Astrocyte (in vitro differentiated cells and primary cell): ENCODE results near the gene SEMA3B.

Experiments
- CTCF ChIP-seq: IDR thresholded peaks from 2 replicates; pipeline ENCODE4 v1.5.1; 2011; ENCODE audit warnings: low read depth, mild to moderate bottlenecking, inconsistent platforms, low read length, moderate library complexity; ENCODE audit not compliant: insufficient read depth
- EZH2 ChIP-seq: IDR thresholded peaks from 2 replicates; pipeline ENCODE4 v1.6.1; 2012; ENCODE audit warnings: mild to moderate bottlenecking, low read length, inconsistent platforms; ENCODE audit not compliant: insufficient read depth

DNA sequence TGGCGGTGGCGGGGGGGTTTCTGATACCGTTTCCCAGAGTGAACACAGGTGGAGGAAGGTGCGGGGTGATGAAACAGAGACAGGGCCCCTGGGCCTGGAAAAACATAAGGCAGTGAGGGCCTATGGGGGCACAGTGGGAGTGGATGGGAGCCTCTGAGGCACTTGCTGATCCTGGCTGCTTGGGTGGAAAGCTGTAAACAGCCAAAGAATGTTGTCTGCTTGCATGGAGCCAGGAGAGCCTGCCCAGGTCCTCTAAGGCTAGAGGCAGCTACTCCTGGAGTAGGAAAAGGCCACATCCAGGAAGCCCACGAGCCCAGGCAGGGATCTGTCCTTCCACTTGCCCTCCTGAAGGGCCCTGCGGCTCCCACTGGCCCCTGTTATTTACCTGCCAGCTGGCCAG is 2.9 kb upstream of the SEMA3B start:
- TF ChIP-seq CTCF, result no peak
- no peak for TF ChIP-seq EZH2
